Kidney epithelial cell (primary cell): ENCODE results near the gene FBXL22. TPM values are rescaled to one million over a fixed set of nuclear protein-coding genes. Genes with fewer than 3 reads are reported as not detected.

ENCODE experiments used
- DNase-seq: peaks from one replicate; pipeline ENCODE4 v3.0.0-alpha.2; 2010; ENCODE audit warnings: low read depth
- H3K27me3 ChIP-seq: 2 replicates; pipeline ENCODE4 v1.6.0; 2011; ENCODE audit warnings: low read length; ENCODE audit not compliant: control insufficient read depth, insufficient read depth
- H3K36me3 ChIP-seq: 2 replicates; pipeline ENCODE4 v1.5.1; 2011; ENCODE audit warnings: low read length; ENCODE audit not compliant: control insufficient read depth, insufficient read depth
- H3K4me3 ChIP-seq: 2 replicates; pipeline ENCODE4 v1.5.1; 2011; ENCODE audit warnings: low read depth, mild to moderate bottlenecking, control low read depth, low read length
- CTCF ChIP-seq: IDR thresholded peaks from 2 replicates; pipeline ENCODE4 v1.5.1; 2011; ENCODE audit warnings: mild to moderate bottlenecking, moderate library complexity, low read length, control low read depth, inconsistent platforms; ENCODE audit not compliant: insufficient read depth, poor library complexity, severe bottlenecking
- total RNA-seq: library from RNA; depleted of rRNA; stranded (reverse); fragments of >200 nt; gene quantifications from 2 replicates; pipeline ENCODE4 v1.2.3, GENCODE V29; 2015

FBXL22 gene
- total RNA-seq: 0.21 and 0.27 TPM in 2 replicates

- no peak for TF ChIP-seq CTCF
Measured at GRCh38 chr15:63597038-63597790, at the start of gene FBXL22. TSS of gene FBXL22 (plus strand) at chr15:63597387. CDS start at chr15:63597393, 6 bp downstream.

GRCh38 chr15:63551400-63551799, 45.8 kb upstream of the FBXL22 start:
- DNase-seq: no peak
- H3K27me3 ChIP-seq: no peaks in the 10 kb centered on the region
- no peak for TF ChIP-seq CTCF
- peaks cover 2% of the 10 kb centered on the region for H3K36me3 ChIP-seq
- H3K4me3 ChIP-seq: no peak overlapping the region

More at GRCh38 chr15:63597038-63597790, at the start of gene FBXL22:
- Histone ChIP-seq H3K27me3 (no peaks in the 10 kb centered on the region), H3K4me3 (no peak within 1 kb of the TSS), H3K36me3 (no peaks in the 10 kb centered on the region)
- DNase-seq: no peak

- H3K4me3 ChIP-seq: no peak overlapping the region
- H3K36me3 ChIP-seq: peaks cover 4% of the 10 kb centered on the region
- no peak for TF ChIP-seq CTCF
- peak; percentile 95 for DNase-seq
- no peaks in the 10 kb centered on the region for H3K27me3 ChIP-seq
Measured at GRCh38 chr15:63553388-63553791, 43.8 kb upstream of the FBXL22 start.

- no peak overlapping the region for H3K4me3 ChIP-seq
- DNase-seq: no peak
- H3K36me3 ChIP-seq: peaks cover 4% of the 10 kb centered on the region
- no peaks in the 10 kb centered on the region for H3K27me3 ChIP-seq
- no peak for TF ChIP-seq CTCF
Measured at GRCh38 chr15:63554337-63554927, 42.8 kb upstream of the FBXL22 start.

- DNase-seq: no peak
- H3K36me3 ChIP-seq: peaks cover 4% of the 10 kb centered on the region
- no peak for TF ChIP-seq CTCF
- no peaks in the 10 kb centered on the region for H3K27me3 ChIP-seq
- H3K4me3 ChIP-seq: no peak overlapping the region
Measured at GRCh38 chr15:63555507-63555906, 41.7 kb upstream of the FBXL22 start.
